IMR-90 (cell line): Measurements from ENCODE around the gene GATAD2A. TPM values are rescaled to one million over a fixed set of nuclear protein-coding genes. Genes with fewer than 3 reads are reported as not detected.

Experiments used
- ATAC-seq: fragments of 200-7000 bp; cut with Tn5 transposase; 2 replicates; pipeline ENCODE4 v1.9.1; 2020; ENCODE audit warnings: low read depth, mild to moderate bottlenecking, moderate library complexity
- BruUV-seq: library from RNA; stranded (reverse); fragments of 400-500 nt; replicated peaks from 2 replicates; lab custom pipeline; 2021; lab: Mats Ljungman, UMichigan
- CTCF ChIA-PET: fragments of 300-600 bp; formaldehyde crosslinking; extraction: SDS; loops from one replicate; lab custom pipeline; 2021; ENCODE audit warnings: antibody characterized with exemption; lab: Yijun Ruan, JAX
- POLR2A ChIA-PET: fragments of 300-600 bp; sonication (Branson Sonifier 250); formaldehyde crosslinking; loops from one replicate; lab custom pipeline; 2022; ENCODE audit warnings: antibody characterized with exemption; ENCODE audit not compliant: unreplicated experiment; lab: Charles Lee
- DNase-seq: peaks from one replicate; pipeline ENCODE4 v3.0.0; 2013
- H2AFZ ChIP-seq: replicated peaks from 2 replicates; pipeline ENCODE3; 2013; ENCODE audit warnings: low read length, mild to moderate bottlenecking; ENCODE audit not compliant: poor library complexity
- H2AK5ac ChIP-seq: 2 replicates; pipeline ENCODE4 v1.6.1; 2013; ENCODE audit warnings: low read depth, low read length, inconsistent platforms
- H2AK9ac ChIP-seq: replicated peaks from 2 replicates; pipeline ENCODE3; 2013; ENCODE audit warnings: mild to moderate bottlenecking, low read depth, low read length, moderate library complexity; ENCODE audit not compliant: poor library complexity
- H2BK120ac ChIP-seq: 2 replicates; pipeline ENCODE4 v1.6.1; 2013; ENCODE audit warnings: low read depth, low read length, inconsistent platforms
- H2BK15ac ChIP-seq: 3 replicates; pipeline ENCODE4 v1.6.1; 2013; ENCODE audit warnings: low read depth, low read length, inconsistent platforms
- H2BK20ac ChIP-seq: 2 replicates; pipeline ENCODE4 v1.6.1; 2013; ENCODE audit warnings: low read depth, mild to moderate bottlenecking, inconsistent platforms, low read length, moderate library complexity
- H2BK5ac ChIP-seq: 2 replicates; pipeline ENCODE4 v1.6.1; 2013; ENCODE audit warnings: mild to moderate bottlenecking, low read depth, low read length, inconsistent platforms; ENCODE audit not compliant: poor library complexity, severe bottlenecking
- H3K14ac ChIP-seq: replicated peaks from 2 replicates; pipeline ENCODE4 v1.6.1; 2013; ENCODE audit warnings: low read depth, low read length, inconsistent platforms
- H3K18ac ChIP-seq: 2 replicates; pipeline ENCODE4 v1.6.1; 2013; ENCODE audit warnings: low read depth, low read length, control low read depth
- H3K23ac ChIP-seq: 2 replicates; pipeline ENCODE4 v1.6.1; 2013; ENCODE audit warnings: low read depth, low read length, inconsistent platforms
- H3K27ac ChIP-seq: 2 replicates; pipeline ENCODE4 v1.5.1; 2013; ENCODE audit warnings: mild to moderate bottlenecking, control low read depth, low read length; ENCODE audit not compliant: insufficient read depth
- H3K27me3 ChIP-seq: 2 replicates; pipeline ENCODE4 v1.6.1; 2013; ENCODE audit warnings: low read length; ENCODE audit not compliant: control insufficient read depth, insufficient read depth
- H3K36me3 ChIP-seq: 2 replicates; pipeline ENCODE4 v1.6.1; 2013; ENCODE audit warnings: low read length, mixed read lengths; ENCODE audit not compliant: control insufficient read depth, insufficient read depth
- H3K4ac ChIP-seq: 2 replicates; pipeline ENCODE4 v1.6.1; 2013; ENCODE audit warnings: low read depth, low read length, inconsistent platforms
- H3K4me1 ChIP-seq: 2 replicates; pipeline ENCODE4 v1.6.1; 2013; ENCODE audit warnings: low read length, mixed read lengths; ENCODE audit not compliant: control insufficient read depth, insufficient read depth
- H3K4me2 ChIP-seq: 2 replicates; pipeline ENCODE4 v1.6.1; 2013; ENCODE audit warnings: low read depth, mild to moderate bottlenecking, control low read depth, low read length, moderate library complexity
- H3K4me3 ChIP-seq: 2 replicates; pipeline ENCODE4 v1.5.1; 2013; ENCODE audit warnings: low read depth, mild to moderate bottlenecking, control low read depth, low read length, moderate library complexity; ENCODE audit not compliant: insufficient read depth
- H3K56ac ChIP-seq: 2 replicates; pipeline ENCODE4 v1.6.1; 2013; ENCODE audit warnings: low read length, inconsistent platforms; ENCODE audit not compliant: insufficient read depth; ENCODE audit errors: extremely low read depth
- H3K79me1 ChIP-seq, 2 experiments: 2 replicates each; pipeline ENCODE4 v1.6.1; 2013; ENCODE audit warnings: low read length in 2 of 2, inconsistent platforms in 1 of 2, low read depth in 1 of 2
- H3K9ac ChIP-seq: 2 replicates; pipeline ENCODE4 v1.6.1; 2013; ENCODE audit warnings: low read depth, low read length, control low read depth
- H3K9me1 ChIP-seq: 2 replicates; pipeline ENCODE4 v1.6.1; 2013; ENCODE audit warnings: low read length, inconsistent platforms; ENCODE audit not compliant: insufficient read depth
- H3K9me3 ChIP-seq: 2 replicates; pipeline ENCODE4 v1.6.1; 2013; ENCODE audit warnings: low read length; ENCODE audit not compliant: control insufficient read depth, insufficient read depth
- H4K20me1 ChIP-seq: 2 replicates; pipeline ENCODE4 v1.6.1; 2013; ENCODE audit warnings: low read length, inconsistent platforms; ENCODE audit not compliant: insufficient read depth
- H4K5ac ChIP-seq: 2 replicates; pipeline ENCODE4 v1.6.1; 2013; ENCODE audit warnings: mild to moderate bottlenecking, low read depth, low read length, control low read depth
- H4K8ac ChIP-seq, 2 experiments: 2 replicates each; pipeline ENCODE4 v1.6.1; 2013; ENCODE audit warnings: low read depth in 2 of 2, low read length in 2 of 2, control low read depth in 1 of 2, inconsistent platforms in 1 of 2
- H4K91ac ChIP-seq: 2 replicates; pipeline ENCODE4 v1.6.1; 2013; ENCODE audit warnings: low read depth, low read length, inconsistent platforms; ENCODE audit not compliant: insufficient read depth
- BHLHE40 ChIP-seq: fragments of 150-350 bp; IDR thresholded peaks from 2 replicates; pipeline ENCODE4 v1.6.1; 2016; ENCODE audit warnings: mild to moderate bottlenecking, low read depth, low read length
- CHD1 ChIP-seq: IDR thresholded peaks from 2 replicates; pipeline ENCODE4 v1.6.1; 2012; ENCODE audit warnings: low read depth, low read length, improper control_type of control experiment
- ELK1 ChIP-seq: fragments of 150-350 bp; IDR thresholded peaks from 2 replicates; pipeline ENCODE4 v1.6.1; 2016; ENCODE audit warnings: low read depth, mild to moderate bottlenecking, low read length, moderate library complexity, borderline replicate concordance
- FOS ChIP-seq: fragments of 150-350 bp; IDR thresholded peaks from 2 replicates; pipeline ENCODE4 v1.6.1; 2016; ENCODE audit warnings: low read depth, low read length
- MAZ ChIP-seq: IDR thresholded peaks from 2 replicates; pipeline ENCODE4 v1.6.1; 2012; ENCODE audit warnings: low read depth, mild to moderate bottlenecking, low read length, improper control_type of control experiment, moderate library complexity, borderline replicate concordance
- MXI1 ChIP-seq: IDR thresholded peaks from 2 replicates; pipeline ENCODE4 v1.6.1; 2012; ENCODE audit warnings: low read depth, mild to moderate bottlenecking, low read length, moderate library complexity, borderline replicate concordance
- NFE2L2 ChIP-seq: fragments of 150-350 bp; IDR thresholded peaks from 2 replicates; pipeline ENCODE4 v1.6.1; 2016; ENCODE audit warnings: low read depth, mild to moderate bottlenecking, low read length
- POLR2A ChIP-seq: IDR thresholded peaks from 2 replicates; pipeline ENCODE4 v1.6.1; 2012; ENCODE audit warnings: mild to moderate bottlenecking, low read depth, low read length
- RAD21 ChIP-seq: IDR thresholded peaks from 2 replicates; pipeline ENCODE4 v1.6.1; 2012; ENCODE audit warnings: low read length, improper control_type of control experiment
- RCOR1 ChIP-seq: IDR thresholded peaks from 2 replicates; pipeline ENCODE4 v1.6.1; 2012; ENCODE audit warnings: mild to moderate bottlenecking, low read length, improper control_type of control experiment; ENCODE audit not compliant: insufficient replicate concordance
- RFX5 ChIP-seq: IDR thresholded peaks from 2 replicates; pipeline ENCODE4 v1.8.0; 2012; ENCODE audit warnings: low read depth, mild to moderate bottlenecking, low read length, moderate library complexity
- SMC3 ChIP-seq: fragments of 150-350 bp; IDR thresholded peaks from 2 replicates; pipeline ENCODE4 v1.6.1; 2016; ENCODE audit warnings: low read depth, mild to moderate bottlenecking, antibody characterized with exemption, low read length, moderate library complexity
- USF2 ChIP-seq: fragments of 150-350 bp; IDR thresholded peaks from 2 replicates; pipeline ENCODE4 v1.6.1; 2017; ENCODE audit warnings: mild to moderate bottlenecking, antibody characterized with exemption, low read length, low read depth
- WGBS, 2 experiments: methylation state at CpG; one replicate each; pipeline versions ENCODE4 v1.1.5 to v1.1.7; 2013; ENCODE audit warnings: missing lambda C conversion rate in 2 of 2; ENCODE audit not compliant: insufficient read length in 1 of 2; ENCODE audit errors: extremely low coverage in 2 of 2; 5-methylcytosine and 5-hydroxymethylcytosine counted together
- dilution Hi-C: fragments of 300-500 bp; cut with HindIII; formaldehyde crosslinking; loops from one replicate; pipeline ENCODE4 v1.14.3; 2018; ENCODE audit warnings: low sequenced_read_pairs; ENCODE audit not compliant: unreplicated experiment
- in situ Hi-C: fragments of 300-500 bp; cut with MboI; formaldehyde crosslinking; loops from 3 replicates; pipeline ENCODE4 v1.14.3; 2019; ENCODE audit warnings: low sequenced_read_pairs, inconsistent platforms, mixed read lengths
- intact Hi-C: fragments of 100-400 bp; cut with micrococcal nuclease; formaldehyde crosslinking; loops from 2 replicates; pipeline ENCODE4 v1.10.0; 2022
- polyA plus RNA-seq, 3 experiments: library from polyadenylated mRNA; depleted of rRNA; stranded (reverse); fragments of >200 nt; gene quantifications; 2 replicates each; pipeline ENCODE4 v1.2.3, GENCODE V29; 2012; ENCODE audit warnings: low replicate concordance in 1 of 3
- total RNA-seq: library from RNA; depleted of rRNA; stranded (reverse); fragments of >200 nt; gene quantifications from 2 replicates; pipeline ENCODE4 v1.2.3, GENCODE V29; 2012

Gene GATAD2A
- total and polyA plus RNA-seq, 2 of the 4 experiments (the other 2 are of a cell fraction) = 23.5 to 33.2 TPM

GRCh38 chr19:19538785-19539166, 133.3 kb downstream of the GATAD2A start:
- no peaks in the 10 kb centered on the region; the same call in 1 of the 2 replicates for H4K20me1 ChIP-seq
- ATAC-seq (no peak), DNase-seq (no peak)
- no peak overlapping the region for H3K56ac ChIP-seq
- H3K23ac ChIP-seq = no peak overlapping the region
- POLR2A ChIA-PET = interaction anchor here (0.7 kb wide), 1 partner anchor 19 kb away, joined by 11 read pairs; no protein-coding TSS in a partner anchor
- H3K27ac ChIP-seq = no peak overlapping the region
- no peak overlapping the region for H4K91ac ChIP-seq
- H2AK5ac ChIP-seq = no peak overlapping the region
- no TSS peak for BruUV-seq
- no peaks in the 10 kb centered on the region for H3K36me3 ChIP-seq
- no peak overlapping the region for H3K4me3 ChIP-seq
- CTCF ChIA-PET = interaction anchor here (1.1 kb wide), 1 partner anchor 16 kb away, joined by 3 read pairs; no protein-coding TSS in a partner anchor
- TF ChIP-seq SMC3 (no peak), FOS (no peak), RAD21 (no peak), RFX5 (no peak), MAZ (no peak), BHLHE40 (no peak), USF2 (no peak), CHD1 (no peak), RCOR1 (no peak), ELK1 (no peak), MXI1 (no peak), NFE2L2 (no peak), POLR2A (no peak)
- no peaks in the 10 kb centered on the region; the same call in 1 of the 2 replicates for H3K4me1 ChIP-seq
- no peak overlapping the region for H3K18ac ChIP-seq
- H3K4ac ChIP-seq = no peak overlapping the region
- H2AFZ ChIP-seq = no peak overlapping the region
- in situ Hi-C loops (loop anchor here (5.0 to 25.0 kb wide), 2 partner anchors 104 to 424 kb away; partner anchors contain the start of gene GMIP), intact Hi-C loops (no loop called here), dilution Hi-C loops (no loop called here)
- H2AK9ac ChIP-seq = peak overlapping the region; percentile 55
- no peak overlapping the region for H3K9ac ChIP-seq
- H2BK20ac ChIP-seq = no peak overlapping the region
- no peak overlapping the region for H4K8ac ChIP-seq
- whole genome bisulfite sequencing, 2 experiments = 57% methylated on average over 2 of the region's 7 CpGs; no CpG with 5 or more reads in 1 of the 2 experiments
- no peak overlapping the region for H4K5ac ChIP-seq
- no peak overlapping the region for H2BK15ac ChIP-seq
- H3K27me3 ChIP-seq = peaks cover 25% of the 10 kb centered on the region
- H3K9me3 ChIP-seq = no peaks in the 10 kb centered on the region; the same call in 1 of the 2 replicates
- peak overlapping the region; percentile 33; the same call in 1 of the 2 replicates for H3K4me2 ChIP-seq
- H3K14ac ChIP-seq = no peak overlapping the region
- H2BK5ac ChIP-seq = no peak overlapping the region
- no peaks in the 10 kb centered on the region for H3K9me1 ChIP-seq
- H2BK120ac ChIP-seq = no peak overlapping the region
- no peaks in the 10 kb centered on the region for H3K79me1 ChIP-seq
